Stimulated activated CD4-positive, alpha-beta T cell treated with anti-CD3 and anti-CD28 coated beads, Interleukin-4, amount 100 ng/mL, for 4 hours (primary cell): ENCODE data around the gene ALPP.
"Not testable (repeated sequence)": the region's sequence is repeated elsewhere in the genome, so short reads cannot be mapped to it uniquely, and the experiment has no call there.

Experiments
- DNase-seq, 2 experiments: peaks; one replicate each; pipeline ENCODE4 v3.0.0-alpha.2; 2020

ALPP gene

GRCh38 chr2:232341061-232341738 is 37.4 kb upstream of the ALPP start:
- DNase-seq: no peak

GRCh38 chr2:232341739-232342126 is 36.8 kb upstream of the ALPP start:
- no peak for DNase-seq

- DNase-seq: no peak
Measured at GRCh38 chr2:232342635-232343565, 35.7 kb upstream of the ALPP start.

- DNase-seq: no peak
Measured at GRCh38 chr2:232343821-232344220, 34.7 kb upstream of the ALPP start.

DNA sequence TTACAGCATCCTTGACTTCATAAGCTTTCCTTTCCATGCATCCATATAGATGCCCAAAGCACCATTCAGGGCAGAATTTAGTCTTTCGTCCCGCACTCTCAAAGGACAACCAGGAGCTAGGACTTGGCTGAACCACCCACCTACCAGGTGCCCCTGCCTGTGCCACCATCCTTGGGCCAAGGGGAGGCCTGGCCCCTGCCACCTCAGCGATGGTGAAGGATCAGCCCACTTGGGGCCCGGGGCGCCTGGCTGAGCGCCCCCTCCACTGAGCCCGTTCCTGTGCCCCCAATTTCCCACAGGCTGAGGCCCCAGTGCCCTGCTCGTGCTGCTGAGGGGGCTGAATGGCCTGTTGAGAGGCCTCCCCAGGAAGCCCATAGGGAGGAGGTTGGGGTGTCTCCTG is 33.3 kb upstream of the ALPP start:
- no peak for DNase-seq

- DNase-seq: no peak
Measured at GRCh38 chr2:232347369-232347768, 31.2 kb upstream of the ALPP start.

- DNase-seq: no peak
Measured at GRCh38 chr2:232348936-232349335, 29.6 kb upstream of the ALPP start.

GRCh38 chr2:232349546-232349945 is 29.0 kb upstream of the ALPP start:
- DNase-seq: no peak

- DNase-seq: no peak
Measured at GRCh38 chr2:232349946-232350635, 28.5 kb upstream of the ALPP start.

GRCh38 chr2:232350804-232351685 is 27.5 kb upstream of the ALPP start:
- DNase-seq: no peak

DNA sequence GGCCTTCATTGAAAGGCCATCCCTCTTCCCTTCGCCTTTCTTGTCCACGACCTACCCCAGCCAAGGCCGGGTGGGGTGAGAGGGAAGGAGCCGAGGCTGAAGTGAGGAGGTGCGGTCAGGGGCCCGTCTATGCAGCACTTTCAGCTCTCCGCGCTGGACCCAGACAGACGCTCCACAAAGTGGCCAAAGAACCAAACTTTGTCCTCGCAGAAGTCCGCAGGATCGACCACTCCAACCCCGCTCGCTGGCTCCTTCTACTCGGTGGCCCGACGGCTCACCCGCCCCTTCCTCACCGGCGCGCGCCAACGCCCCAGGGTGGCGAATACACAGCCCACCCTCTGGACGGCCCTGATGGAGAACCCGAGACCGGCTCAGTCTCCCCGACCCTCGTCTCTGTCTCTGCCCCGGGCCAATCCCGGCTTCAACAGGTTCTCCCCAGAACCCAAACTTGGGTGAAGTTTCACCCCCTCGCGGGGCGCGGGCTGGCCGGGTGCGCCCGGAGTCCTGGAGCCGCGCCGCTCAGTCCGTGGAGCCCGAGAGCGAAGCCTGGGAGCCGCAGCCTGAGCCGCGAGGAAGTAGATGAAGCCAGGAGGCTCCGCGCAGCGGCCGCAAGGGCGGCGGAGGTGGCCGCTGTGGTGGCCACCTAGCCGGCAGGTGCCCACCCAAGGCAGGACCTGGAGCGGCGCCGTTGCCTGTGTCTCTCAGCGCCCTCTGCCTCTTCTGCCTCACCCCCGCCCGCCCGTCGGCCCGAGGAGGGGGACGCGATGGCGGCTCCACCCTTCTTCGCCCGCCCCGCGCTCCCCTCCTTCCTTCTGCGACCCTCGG is 26.7 kb upstream of the ALPP start:
- DNase-seq: no peak

- DNase-seq: no peak
Measured at GRCh38 chr2:232352511-232353091, 25.9 kb upstream of the ALPP start.

DNA sequence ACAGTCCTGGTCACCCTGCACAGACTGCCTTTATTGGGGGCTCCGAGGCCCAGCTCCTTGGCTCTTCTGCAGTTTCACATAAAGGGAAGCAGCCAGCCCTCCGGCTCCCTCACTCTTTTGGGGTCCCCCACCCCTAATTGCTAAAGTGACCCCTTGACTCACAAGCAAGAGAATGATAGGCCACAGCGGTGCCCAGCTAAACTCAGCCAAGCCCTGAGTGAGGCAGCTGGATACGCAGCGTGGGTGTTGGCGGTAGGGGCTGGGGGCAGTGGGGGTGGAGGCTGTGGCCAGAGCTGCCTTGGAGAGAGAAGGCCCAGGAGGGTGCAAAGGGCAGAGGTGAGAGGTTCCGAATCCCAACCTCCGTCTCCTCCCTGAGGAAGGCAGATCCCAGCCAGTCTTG is 25.5 kb upstream of the ALPP start:
- no peak for DNase-seq

DNA sequence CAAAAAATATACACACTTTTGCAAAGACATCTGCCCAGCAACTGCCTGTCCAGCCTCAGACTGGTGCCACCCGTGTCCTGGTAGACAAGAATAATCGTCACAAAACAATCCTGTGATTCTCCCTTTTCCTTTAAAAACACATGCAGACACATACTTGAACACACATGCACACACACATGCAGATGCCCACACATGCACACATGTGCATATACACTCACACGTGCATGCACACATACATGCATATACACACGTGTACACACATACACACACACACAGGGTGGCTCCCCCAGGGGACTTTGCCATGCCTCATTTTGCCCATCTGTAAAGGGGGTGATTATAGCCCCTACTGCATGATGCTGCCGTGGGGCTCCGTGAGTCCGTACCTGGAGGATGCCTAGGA is 24.9 kb upstream of the ALPP start:
- no peak for DNase-seq

GRCh38 chr2:232354069-232354468 is 24.5 kb upstream of the ALPP start:
- no peak for DNase-seq

- DNase-seq: no peak
Measured at GRCh38 chr2:232361646-232362045, 16.9 kb upstream of the ALPP start.

DNA sequence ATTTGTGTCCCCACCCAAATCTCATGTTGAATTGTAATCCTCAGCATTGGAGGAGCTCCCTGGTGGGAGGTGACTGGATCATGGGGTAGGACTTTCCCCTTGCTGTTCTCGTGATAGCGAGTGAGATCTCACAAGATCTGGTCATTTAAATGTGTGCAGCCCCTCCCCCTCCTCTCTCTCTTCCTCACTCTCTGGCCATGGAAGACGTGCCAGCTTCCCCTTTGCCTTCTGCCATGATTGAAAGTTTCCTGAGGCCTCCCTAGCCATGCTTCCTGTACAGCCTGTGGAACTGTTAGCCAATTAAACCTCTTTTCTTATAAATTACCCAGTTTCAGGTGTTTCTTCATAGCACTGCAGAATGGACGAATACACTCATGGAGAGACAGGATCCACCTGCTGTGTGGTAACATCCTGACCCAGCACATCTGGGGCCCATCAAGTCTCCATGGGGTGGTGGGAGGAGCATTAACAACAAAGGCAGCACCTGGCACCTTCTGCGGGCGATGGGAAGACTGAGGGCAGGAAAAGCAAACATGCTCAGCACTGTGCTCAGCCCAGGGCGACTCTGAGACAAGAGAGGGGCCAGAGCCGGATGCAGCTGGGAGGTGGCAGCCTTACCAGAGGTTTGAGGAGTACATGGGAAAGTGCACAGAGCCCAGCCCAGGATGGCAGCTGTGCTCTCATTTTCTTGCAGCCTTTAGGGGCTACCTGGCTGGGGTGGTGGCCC is 16.2 kb upstream of the ALPP start:
- no peak for DNase-seq

GRCh38 chr2:232363064-232363783 is 15.3 kb upstream of the ALPP start:
- not testable (repeated sequence) for DNase-seq

- no peak for DNase-seq
Measured at GRCh38 chr2:232363784-232364615, 14.6 kb upstream of the ALPP start.
